ENCODE results near the gene FOXO1. TPM values are rescaled to one million over a fixed set of nuclear protein-coding genes. Genes with fewer than 3 reads are reported as not detected.

Gene FOXO1
- total and polyA plus RNA-seq, 2 experiments from 2014 or later: 10.5 to 14.0 TPM

GRCh38 chr13:40651866-40652587 is 14.4 kb downstream of the FOXO1 start:
- Histone ChIP-seq H3K9me3 (ENCODE audit: low read depth) (no peaks in the 10 kb centered on the region), H3K27me3 (no peaks in the 10 kb centered on the region), H3K4me1 (ENCODE audit: low read depth) (peaks cover 26% of the 10 kb centered on the region), H3K4me3 (no peak overlapping the region), H3K27ac (no peak overlapping the region), H3K36me3 (no peaks in the 10 kb centered on the region)
- no peak for TF ChIP-seq CTCF (IDR thresholded peaks at IDR 0.05; ENCODE audit: low read depth, low read length)
- no peak for DNase-seq (ENCODE audit: low read depth in 1 of 2, low spot score in 1 of 2)

GRCh38 chr13:40648841-40649240 is 17.6 kb downstream of the FOXO1 start:
- Histone ChIP-seq H3K36me3 (no peaks in the 10 kb centered on the region), H3K4me1 (ENCODE audit: low read depth) (peaks cover 33% of the 10 kb centered on the region), H3K27ac (peak overlapping the region; percentile 28), H3K4me3 (no peak overlapping the region), H3K27me3 (no peaks in the 10 kb centered on the region), H3K9me3 (ENCODE audit: low read depth) (no peaks in the 10 kb centered on the region)
- TF ChIP-seq CTCF (IDR thresholded peaks at IDR 0.05; ENCODE audit: low read depth, low read length): no peak
- DNase-seq (ENCODE audit: low read depth in 1 of 2, low spot score in 1 of 2): peak in 1 of 2 donors; percentile 36

GRCh38 chr13:40648040-40648439 is 18.4 kb downstream of the FOXO1 start:
- Histone ChIP-seq H3K27me3 (no peaks in the 10 kb centered on the region), H3K4me1 (ENCODE audit: low read depth) (peaks cover 33% of the 10 kb centered on the region), H3K36me3 (no peaks in the 10 kb centered on the region), H3K27ac (peak overlapping the region; percentile 28), H3K9me3 (ENCODE audit: low read depth) (no peaks in the 10 kb centered on the region), H3K4me3 (no peak overlapping the region)
- DNase-seq (ENCODE audit: low read depth in 1 of 2, low spot score in 1 of 2): no peak
- no peak for TF ChIP-seq CTCF (IDR thresholded peaks at IDR 0.05; ENCODE audit: low read depth, low read length)

- Histone ChIP-seq H3K4me1 (ENCODE audit: low read depth) (peaks cover 28% of the 10 kb centered on the region), H3K27ac (no peak overlapping the region), H3K27me3 (no peaks in the 10 kb centered on the region), H3K36me3 (no peaks in the 10 kb centered on the region), H3K4me3 (no peak overlapping the region), H3K9me3 (ENCODE audit: low read depth) (no peaks in the 10 kb centered on the region)
- DNase-seq (ENCODE audit: low read depth in 1 of 2, low spot score in 1 of 2): no peak
- no peak for TF ChIP-seq CTCF (IDR thresholded peaks at IDR 0.05; ENCODE audit: low read depth, low read length)
Observed at GRCh38 chr13:40644838-40645604, 21.4 kb downstream of the FOXO1 start.

GRCh38 chr13:40640845-40641458 is 25.5 kb downstream of the FOXO1 start:
- H3K36me3 ChIP-seq: no peaks in the 10 kb centered on the region
- TF ChIP-seq CTCF (IDR thresholded peaks at IDR 0.05; ENCODE audit: low read depth, low read length): no peak
- no peak overlapping the region for H3K27ac ChIP-seq
- no peaks in the 10 kb centered on the region for H3K27me3 ChIP-seq
- DNase-seq (ENCODE audit: low read depth in 1 of 2, low spot score in 1 of 2): no peak
- H3K4me3 ChIP-seq: no peak overlapping the region
- no peaks in the 10 kb centered on the region for H3K9me3 ChIP-seq (ENCODE audit: low read depth)
- peaks cover 18% of the 10 kb centered on the region for H3K4me1 ChIP-seq (ENCODE audit: low read depth)
